NCI-H2107 (cell line): ENCODE measurements around the gene SURF6.
"Not testable (repeated sequence)": the region's sequence is repeated elsewhere in the genome, so short reads cannot be mapped to it uniquely, and the experiment has no call there.

Experiments
- DNase-seq: peaks from one replicate; lab custom pipeline; 2025; lab: John Stamatoyannopoulos, UW

SURF6 gene

GRCh38 chr9:133347985-133348717 is 12.2 kb upstream of the SURF6 start, which contains the start of the genes MED22 and RPL7A:
MED22 (minus strand) TSS chr9:133348131; CDS start chr9:133346662, 1,469 bp downstream.
RPL7A (plus strand) TSS chr9:133348218; CDS start chr9:133348244, 26 bp downstream.
- DNase-seq = peak; percentile 80

DNA sequence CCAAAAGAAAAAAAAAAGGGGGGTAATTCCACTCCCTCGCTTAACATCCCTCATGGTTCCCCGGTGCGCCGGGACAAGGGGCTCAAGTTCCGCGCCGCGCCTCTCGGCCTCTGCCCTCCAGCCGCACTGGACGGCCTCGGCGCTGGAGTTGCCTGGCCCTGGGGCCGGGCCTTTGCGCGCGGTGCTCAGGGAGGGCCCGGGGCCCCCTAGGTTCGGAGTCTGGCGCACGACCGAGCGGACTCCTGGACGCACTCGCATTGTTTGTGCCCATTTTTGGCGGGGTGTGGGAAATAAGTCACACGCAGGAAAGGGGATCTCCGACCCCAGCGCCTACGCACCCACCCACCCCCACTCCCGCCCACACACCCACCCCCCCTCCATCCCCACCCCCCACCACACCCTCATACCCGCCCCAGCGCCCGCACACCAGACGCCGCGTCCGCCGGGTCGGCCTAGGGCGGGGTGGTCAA is 11.6 kb upstream of the SURF6 start:
- no peak for DNase-seq

DNA sequence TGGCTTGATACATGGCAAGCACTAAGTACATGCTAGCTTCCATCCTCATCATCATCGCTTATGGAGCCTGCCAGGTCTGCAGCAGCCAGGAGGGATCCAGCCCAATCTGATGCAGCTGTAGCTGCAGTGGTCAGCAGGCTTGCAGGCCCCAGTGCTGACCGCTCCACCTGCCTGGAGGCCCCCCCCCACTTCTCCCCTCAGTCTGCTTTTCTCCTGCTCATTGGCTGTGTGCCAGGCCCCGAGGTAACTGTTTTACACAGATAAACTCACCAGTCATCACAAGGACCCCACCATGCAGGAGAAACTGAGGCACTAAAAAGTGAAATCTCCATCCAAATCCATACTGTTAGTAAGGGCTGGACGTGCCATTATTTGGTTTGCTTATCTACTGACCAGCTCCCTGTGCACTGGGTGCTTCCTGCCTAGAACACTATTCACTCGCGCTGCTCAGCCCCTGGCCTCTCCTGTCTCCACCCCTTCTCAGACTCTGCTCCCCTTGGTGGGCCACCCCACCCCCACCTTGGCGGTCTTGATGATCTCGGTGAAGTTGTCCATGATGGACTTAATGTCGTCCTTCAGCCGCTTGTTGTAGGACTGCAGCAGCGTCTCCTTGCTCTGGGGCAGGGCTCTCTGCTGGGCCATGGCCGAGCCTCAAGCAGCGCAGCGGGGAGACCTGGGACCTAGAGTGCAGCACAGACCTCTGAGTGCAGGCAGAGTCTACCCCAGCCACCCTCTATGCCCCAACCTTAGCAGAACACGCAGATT is 10.2 kb upstream of the SURF6 start:
- no peak for DNase-seq

- DNase-seq = no peak
These were observed 9.6 kb upstream of the SURF6 start for GRCh38 chr9:133345596-133345995.

DNA sequence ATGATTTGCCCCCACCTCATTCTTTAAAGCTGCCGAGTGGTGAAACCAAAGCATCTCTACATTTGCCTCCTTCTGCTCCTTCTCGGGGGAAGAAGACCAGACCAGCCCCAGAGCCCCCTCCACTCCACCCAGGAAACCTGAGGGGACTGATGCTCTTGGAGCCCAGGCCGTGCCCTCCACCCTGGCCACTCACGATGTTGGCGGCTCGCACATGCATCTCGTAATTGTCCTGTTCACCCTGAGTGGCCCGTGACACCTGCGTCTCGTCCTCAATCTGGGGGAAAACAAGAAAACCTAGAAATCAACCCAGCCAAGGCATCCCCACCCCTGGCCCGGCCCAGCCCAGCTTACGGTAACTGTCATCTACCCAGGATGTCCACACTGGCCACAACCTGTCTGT is 9.0 kb upstream of the SURF6 start:
- no peak for DNase-seq

DNA sequence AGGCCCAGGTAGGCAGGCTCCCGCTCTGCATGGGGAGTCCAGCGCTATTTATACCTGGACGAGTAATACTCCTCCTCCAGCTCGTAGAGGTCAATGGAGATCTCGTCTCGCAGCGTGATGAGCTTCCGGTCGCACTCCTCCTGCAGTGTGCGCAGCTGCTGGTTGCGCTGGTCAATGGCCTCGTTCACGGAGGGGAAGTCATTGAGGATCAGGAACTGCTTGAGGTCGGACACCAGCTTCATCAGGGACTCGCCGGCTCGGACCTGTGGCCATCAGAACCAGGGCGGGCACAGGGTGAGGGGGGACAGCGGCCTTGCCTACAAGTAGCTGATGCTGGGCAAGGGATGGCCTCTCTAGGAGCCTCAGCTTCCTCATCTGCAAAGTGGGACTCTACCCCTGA is 8.1 kb upstream of the SURF6 start:
- no peak for DNase-seq

DNA sequence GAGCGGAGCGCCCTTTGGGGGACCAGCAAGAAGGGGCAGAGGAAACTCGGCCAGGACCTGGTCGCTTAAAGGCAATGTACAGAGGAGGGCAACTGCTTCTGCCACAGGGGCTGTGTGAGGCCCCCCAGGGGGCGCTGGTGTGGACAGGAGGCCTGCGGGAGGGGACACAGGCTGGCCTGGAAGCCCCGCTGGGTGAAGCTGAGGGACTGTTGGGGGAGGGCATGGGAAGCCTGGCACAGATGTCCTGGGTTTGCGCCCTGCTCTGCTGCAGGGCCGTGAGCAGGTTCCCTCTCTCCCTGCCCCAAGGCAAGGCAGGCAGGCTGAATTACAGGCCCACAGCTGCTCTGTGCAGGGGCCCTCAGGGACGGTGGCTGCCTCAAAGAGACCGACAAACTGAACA is 6.6 kb upstream of the SURF6 start:
- DNase-seq = no peak

- no peak for DNase-seq
These were observed 6.0 kb upstream of the SURF6 start for GRCh38 chr9:133342069-133342406.

DNA sequence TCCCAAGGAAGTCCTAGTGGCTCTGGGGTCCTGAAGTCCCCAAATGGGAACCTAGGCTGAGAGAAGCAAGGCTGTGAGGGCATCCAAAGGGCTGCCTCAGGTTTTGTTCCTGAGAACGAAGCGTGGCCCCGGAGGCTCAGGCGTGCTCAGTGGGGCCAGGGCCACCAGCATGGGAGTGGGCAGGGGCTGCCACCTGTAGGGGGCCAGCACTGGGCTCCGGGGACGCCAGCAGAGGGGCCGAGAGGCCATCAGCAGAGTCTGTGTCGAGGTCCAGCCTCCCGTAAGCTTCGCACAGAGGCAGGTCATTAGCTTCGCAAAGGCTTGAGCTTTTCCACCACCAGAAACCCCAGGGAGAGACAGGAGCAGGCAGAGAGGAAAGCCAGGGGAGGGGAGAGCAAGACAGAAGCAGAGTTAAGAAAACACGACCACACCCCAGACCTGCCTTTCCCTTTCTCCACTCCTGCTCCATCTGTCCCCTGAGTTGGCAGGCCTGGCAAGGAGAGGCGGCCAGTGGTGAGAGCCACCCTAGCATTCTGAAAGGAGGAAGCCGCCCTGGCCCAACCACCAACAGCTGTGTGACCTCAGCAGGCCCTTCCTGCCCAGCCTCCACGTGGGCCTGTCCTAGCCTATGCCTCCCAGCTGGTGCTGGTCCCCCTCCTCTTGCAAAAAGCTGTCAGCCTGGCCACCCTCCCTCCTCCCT is 5.5 kb upstream of the SURF6 start:
- no peak for DNase-seq

DNA sequence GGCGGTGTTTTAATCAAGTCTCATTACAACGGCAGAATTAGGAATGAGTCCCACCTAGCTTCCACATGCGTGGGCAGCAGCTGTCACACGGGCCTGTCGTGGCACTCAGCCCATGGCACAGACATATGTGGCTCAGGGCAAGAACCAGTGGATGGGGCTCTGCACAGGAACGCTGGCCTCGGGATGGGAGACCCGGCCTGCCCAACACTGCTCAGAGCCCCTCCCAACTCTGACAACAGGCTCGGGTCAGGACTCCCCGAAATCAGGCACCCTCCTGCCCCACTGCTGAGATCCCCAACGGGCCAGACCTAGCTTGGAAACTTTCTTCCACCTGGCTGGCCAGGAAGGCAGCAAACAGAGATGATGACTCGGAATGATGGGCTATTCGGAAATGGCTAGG is 4.9 kb upstream of the SURF6 start:
- no peak for DNase-seq

DNA sequence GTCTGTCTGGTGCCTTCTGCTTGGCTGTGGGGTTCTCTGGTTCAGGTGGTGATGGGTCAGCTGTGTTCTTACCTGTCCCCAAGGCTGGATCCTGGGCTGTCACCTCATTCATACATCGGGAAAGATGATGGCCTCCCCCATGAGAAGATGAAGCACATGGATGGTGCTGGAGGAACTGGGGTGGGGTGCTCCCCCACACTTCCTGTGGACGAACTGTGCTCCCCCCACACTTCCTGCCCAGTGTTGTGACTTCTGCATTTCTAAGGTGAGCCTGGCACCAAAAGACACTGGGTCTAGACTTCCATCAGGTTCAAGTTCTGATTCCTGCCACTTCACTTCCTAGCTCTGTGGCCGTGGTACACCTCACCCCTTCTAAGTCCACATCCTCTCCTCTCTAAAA is 4.3 kb upstream of the SURF6 start:
- DNase-seq = no peak

DNA sequence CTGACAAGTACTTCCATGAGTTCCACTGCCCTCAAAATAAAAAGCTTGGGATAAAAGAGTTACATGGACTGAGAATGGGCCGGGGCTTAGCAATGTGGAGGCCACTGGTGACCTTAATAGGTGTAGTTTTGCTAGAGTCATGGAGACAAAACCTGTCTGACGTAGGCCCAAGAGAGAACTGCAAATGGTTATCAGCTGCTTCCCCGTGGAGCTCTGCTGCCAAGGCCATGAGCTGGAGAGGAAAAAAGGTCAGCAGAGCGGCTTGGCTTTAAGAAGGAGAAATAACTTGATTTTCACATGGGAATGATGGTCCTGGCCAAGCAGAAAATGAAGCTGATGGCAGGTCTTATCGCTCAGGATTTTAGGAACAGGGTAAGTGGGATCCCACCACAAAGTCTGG is 3.7 kb upstream of the SURF6 start:
- no peak for DNase-seq

DNA sequence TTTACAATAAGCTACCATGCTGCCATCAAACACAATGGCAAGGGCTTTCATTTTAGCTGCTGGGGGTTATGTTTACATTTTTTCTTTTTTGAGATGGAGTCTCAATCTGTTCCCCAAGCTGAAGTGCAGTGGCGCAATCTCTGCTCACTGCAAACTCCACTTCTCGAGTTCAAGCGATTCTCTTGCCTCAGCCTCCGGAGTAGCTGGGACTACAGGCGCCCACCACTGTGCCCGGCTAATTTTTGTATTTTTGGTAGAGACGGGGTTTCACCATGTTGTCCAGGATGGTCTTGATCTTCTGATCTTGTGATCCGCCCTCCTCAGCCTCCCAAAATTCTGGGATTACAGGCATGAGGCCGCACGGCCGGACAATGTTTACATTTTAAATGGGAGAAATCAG is 1.1 kb downstream of the SURF6 start:
- DNase-seq = not testable (repeated sequence)

- DNase-seq = no peak
These were observed 1.8 kb downstream of the SURF6 start for GRCh38 chr9:133334161-133334560.

DNA sequence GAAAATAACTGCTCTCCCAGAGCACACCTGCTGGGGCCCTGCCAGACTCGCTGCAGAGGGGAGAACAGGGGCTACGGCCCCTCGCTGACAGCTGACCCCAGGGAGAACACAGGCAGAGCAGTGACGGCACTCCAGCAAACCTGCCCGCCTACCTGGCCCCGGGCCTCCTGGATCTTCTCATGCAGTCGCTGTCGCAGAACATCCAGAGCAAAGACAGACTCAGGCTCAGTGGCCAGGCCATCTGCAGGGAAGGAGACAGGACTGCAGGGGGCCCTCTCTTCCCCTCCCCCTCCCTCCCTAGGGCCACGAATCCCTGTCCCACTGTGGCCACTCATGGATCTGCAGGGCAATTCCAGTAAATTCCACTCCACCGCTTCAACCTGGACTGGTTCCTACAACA is 2.4 kb downstream of the SURF6 start:
- DNase-seq = no peak

DNA sequence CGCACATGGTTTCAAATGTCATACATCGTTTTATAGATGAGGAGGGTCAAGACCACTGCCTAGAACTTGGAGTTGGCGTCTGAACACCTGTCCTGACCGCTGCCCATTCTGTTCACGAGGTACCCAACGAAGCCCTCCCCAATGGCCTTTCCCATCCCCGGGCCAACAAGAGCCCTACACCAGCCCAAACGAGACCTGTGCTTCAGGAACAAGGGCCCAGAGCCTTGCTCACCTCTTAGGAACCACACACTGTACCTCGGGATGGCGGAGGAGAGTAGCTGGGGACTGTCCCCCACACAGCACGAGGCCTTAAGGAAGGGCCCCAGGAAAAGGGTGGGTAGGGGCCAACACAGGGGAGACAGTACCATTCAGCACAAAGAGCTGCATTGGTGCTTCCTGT is 3.0 kb downstream of the SURF6 start:
- DNase-seq = no peak

GRCh38 chr9:133332381-133332730 is 3.6 kb downstream of the SURF6 start:
- DNase-seq = no peak

DNA sequence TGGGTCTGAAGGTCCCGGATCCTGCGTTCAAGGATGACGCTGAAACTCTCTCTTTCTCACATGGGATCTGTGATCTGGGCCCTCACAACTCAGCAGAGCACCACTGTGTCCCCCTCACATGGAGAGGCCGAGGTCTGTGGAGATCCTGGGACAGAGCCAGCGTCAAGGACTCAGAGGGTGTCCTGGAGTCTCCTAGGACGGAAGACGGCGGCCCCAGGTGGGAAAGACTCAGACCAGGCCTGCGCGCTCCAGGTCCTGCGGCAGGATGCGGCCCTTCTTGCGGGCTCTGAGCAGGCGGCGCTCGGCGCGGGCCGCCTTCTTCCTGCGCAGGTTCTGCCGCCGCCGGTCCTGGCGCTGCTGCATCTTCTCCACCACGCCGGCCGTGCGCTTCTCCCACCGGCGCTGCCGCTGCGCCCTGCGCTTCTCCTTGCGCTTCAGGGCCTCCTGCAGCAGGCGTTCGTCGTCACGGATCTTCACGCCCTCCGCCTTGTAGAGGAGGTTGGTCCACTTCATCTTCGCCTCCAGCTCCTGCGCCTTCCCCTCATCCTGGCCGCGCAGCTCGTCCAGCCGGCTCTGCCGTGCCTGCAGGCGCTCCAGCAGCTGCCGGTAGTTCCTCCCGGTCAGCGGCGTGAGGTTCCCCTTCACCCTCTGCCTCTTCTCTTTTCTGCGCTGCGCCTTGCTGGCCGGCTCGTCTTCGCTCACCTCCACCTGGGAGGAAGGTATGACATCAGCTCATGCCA is 4.2 kb downstream of the SURF6 start:
- DNase-seq = no peak

DNA sequence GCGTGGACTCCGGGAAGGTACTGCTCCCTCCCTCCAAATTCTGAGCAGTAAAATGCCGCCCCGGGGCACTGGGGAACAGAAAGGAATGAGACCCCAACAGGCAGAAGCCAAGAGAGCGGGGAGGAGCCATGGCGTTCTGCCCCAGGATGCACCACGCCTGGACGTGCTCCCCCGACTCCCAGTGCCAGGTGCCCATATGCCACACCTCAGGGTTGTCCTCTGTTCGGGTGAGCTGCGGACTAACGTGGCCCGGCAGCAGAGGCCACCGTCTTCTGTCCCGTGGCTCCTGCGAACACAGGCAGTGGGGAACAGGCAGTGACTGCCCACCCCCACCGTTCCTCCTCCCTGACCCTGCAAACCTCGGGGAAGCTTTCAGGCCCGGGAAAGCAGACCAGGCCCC is 4.8 kb downstream of the SURF6 start:
- no peak for DNase-seq

DNA sequence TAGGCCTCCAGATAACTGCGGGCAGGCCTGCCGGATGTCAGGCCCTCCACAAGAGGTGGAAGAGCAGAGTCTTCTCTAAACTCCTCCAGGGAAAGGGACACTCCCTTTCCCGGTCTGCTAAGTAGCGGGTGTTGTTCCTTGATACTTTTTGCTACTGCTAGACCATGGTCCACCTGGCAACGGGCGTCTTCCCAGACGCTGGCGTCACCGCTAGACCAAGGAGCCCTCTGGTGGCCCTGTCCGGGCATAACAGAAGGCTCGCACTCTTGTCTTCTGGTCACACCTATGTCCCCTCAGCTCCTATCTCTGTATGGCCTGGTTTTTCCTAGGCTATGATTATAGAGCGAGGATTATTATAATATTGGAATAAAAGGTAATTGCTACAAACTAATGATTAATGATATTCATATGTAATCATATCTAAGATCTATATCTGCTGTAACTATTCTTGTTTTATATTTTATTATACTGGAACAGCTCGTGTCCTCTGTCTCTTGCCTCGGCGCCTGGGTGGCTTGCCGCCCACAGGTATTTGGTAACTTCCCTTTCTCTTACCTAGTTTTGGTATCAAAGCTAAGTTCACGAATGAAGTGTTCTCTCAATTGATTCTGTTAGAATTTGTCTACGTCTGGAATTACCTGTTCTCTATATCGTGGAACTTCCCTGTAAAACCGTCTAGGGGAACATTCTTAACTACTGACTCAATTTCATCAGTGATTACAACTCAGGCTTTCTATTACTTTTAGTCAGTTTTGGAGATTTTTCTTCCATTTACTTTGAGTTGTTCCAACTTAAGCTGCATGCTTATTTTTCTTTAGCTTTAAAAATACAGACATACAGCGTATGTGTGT is 6.5 kb downstream of the SURF6 start:
- DNase-seq = not testable (repeated sequence)

DNA sequence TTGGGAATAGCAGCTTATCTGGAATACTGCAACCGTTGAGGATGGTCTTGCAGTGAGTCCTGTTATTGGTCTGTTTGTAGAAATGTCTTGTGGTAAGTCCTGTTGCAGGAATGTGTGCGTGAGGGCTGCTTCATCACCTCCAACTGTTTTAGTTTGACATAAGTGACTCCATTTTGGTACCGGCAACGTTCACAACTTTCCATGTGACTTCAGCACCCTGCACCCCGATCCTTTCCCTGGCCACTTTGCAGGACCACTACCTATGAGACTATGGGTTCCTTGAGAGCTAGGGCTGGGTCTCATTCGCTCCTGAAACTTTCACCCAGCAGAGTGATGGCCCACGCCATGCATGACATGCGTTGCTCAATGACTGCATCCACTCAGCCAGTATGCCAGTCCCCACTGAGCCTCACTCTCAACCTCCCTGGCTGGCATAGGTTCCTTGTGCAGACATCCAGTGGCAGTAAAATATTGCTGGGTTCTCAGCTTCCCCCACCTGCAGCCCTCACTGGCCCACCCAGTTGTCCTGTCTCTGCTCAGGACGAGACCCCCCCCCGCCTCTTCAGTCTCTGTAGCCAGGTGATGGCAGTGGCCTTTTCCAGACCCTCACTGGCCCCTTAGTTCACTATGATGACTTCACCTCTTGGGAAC is 8.0 kb downstream of the SURF6 start:
- no peak for DNase-seq
